ENCODE measurements around the gene GLI1.

GRCh38 chr12:57471661-57472060, 12.1 kb downstream of the GLI1 start:
- no peak for TF ChIP-seq POLR2AphosphoS5 (IDR thresholded peaks at IDR 0.05; ENCODE audit: low read depth, low read length)
- no peak for TF ChIP-seq POLR2A (IDR thresholded peaks at IDR 0.05; ENCODE audit: low read depth, low read length)
- TF ChIP-seq TAF1 (IDR thresholded peaks at IDR 0.05; ENCODE audit: borderline replicate concordance, low read depth, low read length) = no peak

Measured in GM12892 (cell line).